HEK293T (cell line): ENCODE results near the gene SUMO3.

ENCODE experiments used
- BHLHE40 ChIP-seq: fragments of 450-650 bp; IDR thresholded peaks from 2 replicates; pipeline ENCODE4 v1.6.1; 2016; ENCODE audit warnings: mild to moderate bottlenecking, moderate library complexity, borderline replicate concordance
- FOXK2 ChIP-seq: fragments of 450-650 bp; IDR thresholded peaks from 2 replicates; pipeline ENCODE4 v1.6.1; 2016; ENCODE audit warnings: mild to moderate bottlenecking

DNA sequence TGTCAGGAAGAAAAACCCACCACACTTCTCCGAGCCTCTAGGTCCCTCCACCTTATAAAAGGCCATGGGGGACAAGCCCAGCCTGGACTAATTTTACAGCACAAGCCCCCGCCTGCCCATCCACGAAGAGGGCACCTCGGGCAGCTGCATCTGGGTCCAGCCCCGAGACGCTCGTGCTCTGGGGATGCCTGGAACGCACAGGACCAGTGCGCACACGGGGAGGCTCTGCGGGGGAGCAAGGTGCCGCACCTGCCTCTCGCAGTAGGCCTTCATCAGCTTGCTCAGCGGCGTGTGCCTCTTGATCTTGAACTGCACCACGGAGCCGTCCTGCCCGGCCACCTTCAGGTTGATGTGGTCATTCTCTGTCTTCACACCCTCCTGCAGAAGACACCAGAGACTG, 4.1 kb downstream of the SUMO3 start:
- no peak for TF ChIP-seq FOXK2
- no peak for TF ChIP-seq BHLHE40
